GM12864 (cell line): ENCODE data around the gene PEX13.

ENCODE experiments used
- DNase-seq: peaks from one replicate; pipeline ENCODE4 v3.0.0-alpha.2; 2011; ENCODE audit warnings: low read depth
- H3K4me3 ChIP-seq: 2 replicates; pipeline ENCODE4 v1.5.1; 2011; ENCODE audit warnings: mild to moderate bottlenecking, low read depth, low read length, control low read depth
- CTCF ChIP-seq: IDR thresholded peaks from 2 replicates; pipeline ENCODE4 v1.5.1; 2011; ENCODE audit warnings: low read depth, mild to moderate bottlenecking, moderate library complexity, low read length, control low read depth, inconsistent platforms; ENCODE audit errors: missing control alignments

The PEX13 gene

GRCh38 chr2:61044636-61045035, 27.1 kb downstream of the PEX13 start:
- H3K4me3 ChIP-seq: no peak overlapping the region
- TF ChIP-seq CTCF: no peak
- peak; percentile 24 for DNase-seq

GRCh38 chr2:61045226-61045625, 27.7 kb downstream of the PEX13 start:
- no peak for DNase-seq
- TF ChIP-seq CTCF: no peak
- H3K4me3 ChIP-seq: no peak overlapping the region

GRCh38 chr2:61045999-61046398, 28.5 kb downstream of the PEX13 start:
- DNase-seq: no peak
- TF ChIP-seq CTCF: no peak
- no peak overlapping the region for H3K4me3 ChIP-seq

- DNase-seq: no peak
- H3K4me3 ChIP-seq: no peak overlapping the region
- TF ChIP-seq CTCF: no peak
Observed at GRCh38 chr2:61055557-61055956, 38.0 kb downstream of the PEX13 start.

GRCh38 chr2:61057562-61057961, 40.0 kb downstream of the PEX13 start:
- TF ChIP-seq CTCF: no peak
- DNase-seq: no peak
- H3K4me3 ChIP-seq: no peak overlapping the region

GRCh38 chr2:61059382-61059781, 41.9 kb downstream of the PEX13 start:
- H3K4me3 ChIP-seq: no peak overlapping the region
- DNase-seq: no peak
- TF ChIP-seq CTCF: no peak
